Measurements from ENCODE around the gene CLIP2. TPM values are rescaled to one million over a fixed set of nuclear protein-coding genes. Genes with fewer than 3 reads are reported as not detected.
"Not testable (repeated sequence)": the region's sequence is repeated elsewhere in the genome, so short reads cannot be mapped to it uniquely, and the experiment has no call there.

The CLIP2 gene
- total RNA-seq, 1 donor from 2014 or later = 24.3 TPM

DNA sequence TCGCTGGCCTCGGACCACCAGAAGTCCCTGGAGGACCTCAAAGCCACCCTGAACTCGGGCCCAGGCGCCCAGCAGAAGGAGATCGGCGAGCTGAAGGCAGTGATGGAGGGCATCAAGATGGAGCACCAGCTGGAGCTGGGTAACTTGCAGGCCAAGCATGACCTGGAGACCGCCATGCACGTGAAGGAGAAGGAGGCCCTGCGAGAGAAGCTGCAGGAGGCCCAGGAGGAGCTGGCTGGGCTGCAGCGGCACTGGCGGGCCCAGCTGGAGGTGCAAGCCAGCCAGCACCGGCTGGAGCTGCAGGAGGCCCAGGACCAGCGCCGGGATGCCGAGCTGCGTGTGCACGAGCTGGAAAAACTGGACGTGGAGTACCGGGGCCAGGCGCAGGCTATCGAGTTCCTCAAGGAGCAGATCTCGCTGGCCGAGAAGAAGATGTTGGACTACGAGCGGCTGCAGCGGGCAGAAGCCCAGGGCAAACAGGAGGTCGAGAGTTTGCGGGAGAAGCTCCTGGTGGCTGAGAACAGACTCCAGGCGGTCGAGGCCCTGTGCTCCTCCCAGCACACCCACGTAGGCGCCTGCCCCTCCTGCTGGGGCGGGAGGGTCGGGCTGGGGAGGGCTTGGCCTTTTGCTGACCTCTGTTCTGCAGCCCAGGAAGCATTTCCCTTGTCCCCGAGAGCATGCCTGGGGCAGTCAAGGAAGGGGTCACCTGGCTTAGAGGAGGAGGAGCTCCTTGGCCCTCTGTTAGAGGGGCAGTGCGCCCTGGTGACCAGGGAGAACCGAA is 87.2 kb downstream of the CLIP2 start:
- H3K36me3 ChIP-seq = peaks cover 0 to 18% of the 10 kb centered on the region in 2 donors
- no peak overlapping the region for H3K4me3 ChIP-seq
- H3K27me3 ChIP-seq = no peaks in the 10 kb centered on the region
- peaks cover 15% of the 10 kb centered on the region for H3K4me1 ChIP-seq
- no peak overlapping the region for H3K27ac ChIP-seq
- DNase-seq (ENCODE audit: extremely low spot score in 2 of 2) = no peak
- intact Hi-C loops (cut with DNase I) = no loop called here
- TF ChIP-seq POLR2A (IDR thresholded peaks at IDR 0.05) (no peak), POLR2AphosphoS5 (IDR thresholded peaks at IDR 0.05; ENCODE audit: insufficient read depth in 1 of 2, low read depth in 1 of 2) (no peak)
- TF ChIP-seq, protein P1, sequence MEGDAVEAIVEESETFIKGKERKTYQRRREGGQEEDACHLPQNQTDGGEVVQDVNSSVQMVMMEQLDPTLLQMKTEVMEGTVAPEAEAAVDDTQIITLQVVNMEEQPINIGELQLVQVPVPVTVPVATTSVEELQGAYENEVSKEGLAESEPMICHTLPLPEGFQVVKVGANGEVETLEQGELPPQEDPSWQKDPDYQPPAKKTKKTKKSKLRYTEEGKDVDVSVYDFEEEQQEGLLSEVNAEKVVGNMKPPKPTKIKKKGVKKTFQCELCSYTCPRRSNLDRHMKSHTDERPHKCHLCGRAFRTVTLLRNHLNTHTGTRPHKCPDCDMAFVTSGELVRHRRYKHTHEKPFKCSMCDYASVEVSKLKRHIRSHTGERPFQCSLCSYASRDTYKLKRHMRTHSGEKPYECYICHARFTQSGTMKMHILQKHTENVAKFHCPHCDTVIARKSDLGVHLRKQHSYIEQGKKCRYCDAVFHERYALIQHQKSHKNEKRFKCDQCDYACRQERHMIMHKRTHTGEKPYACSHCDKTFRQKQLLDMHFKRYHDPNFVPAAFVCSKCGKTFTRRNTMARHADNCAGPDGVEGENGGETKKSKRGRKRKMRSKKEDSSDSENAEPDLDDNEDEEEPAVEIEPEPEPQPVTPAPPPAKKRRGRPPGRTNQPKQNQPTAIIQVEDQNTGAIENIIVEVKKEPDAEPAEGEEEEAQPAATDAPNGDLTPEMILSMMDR (IDR thresholded peaks at IDR 0.05) = no peak
- no peaks in the 10 kb centered on the region for H3K9me3 ChIP-seq

DNA sequence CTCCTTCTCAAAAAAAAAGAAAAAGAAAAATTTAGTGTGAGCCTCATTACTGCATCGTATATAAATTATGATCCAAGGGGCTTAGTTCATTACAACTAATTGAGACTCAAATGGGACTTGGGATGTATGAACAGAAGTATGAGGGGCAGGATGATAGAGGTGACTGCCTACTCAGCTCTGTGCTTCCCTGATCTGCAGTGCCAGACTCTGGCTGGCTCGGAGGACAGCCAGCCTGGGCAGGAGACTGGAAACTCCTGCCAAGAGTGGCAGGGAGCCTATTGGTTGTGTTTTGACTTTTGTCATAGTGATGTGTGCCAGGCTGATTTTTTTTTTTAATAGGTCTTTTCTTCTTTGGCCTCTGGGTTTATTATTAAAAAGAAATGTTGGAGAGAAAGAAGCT is 90.7 kb downstream of the CLIP2 start:
- DNase-seq (ENCODE audit: extremely low spot score in 2 of 2) = no peak
- peaks cover 0 to 18% of the 10 kb centered on the region in 2 donors for H3K36me3 ChIP-seq
- H3K27ac ChIP-seq = no peak overlapping the region
- H3K27me3 ChIP-seq = no peaks in the 10 kb centered on the region
- intact Hi-C loops (cut with DNase I) = no loop called here
- TF ChIP-seq POLR2AphosphoS5 (IDR thresholded peaks at IDR 0.05; ENCODE audit: insufficient read depth in 1 of 2, low read depth in 1 of 2) = no peak
- TF ChIP-seq, protein P1 (IDR thresholded peaks at IDR 0.05) = no peak
- TF ChIP-seq POLR2A (IDR thresholded peaks at IDR 0.05) = no peak
- H3K9me3 ChIP-seq = no peaks in the 10 kb centered on the region
- no peak overlapping the region for H3K4me3 ChIP-seq
- H3K4me1 ChIP-seq = no peaks in the 10 kb centered on the region

DNA sequence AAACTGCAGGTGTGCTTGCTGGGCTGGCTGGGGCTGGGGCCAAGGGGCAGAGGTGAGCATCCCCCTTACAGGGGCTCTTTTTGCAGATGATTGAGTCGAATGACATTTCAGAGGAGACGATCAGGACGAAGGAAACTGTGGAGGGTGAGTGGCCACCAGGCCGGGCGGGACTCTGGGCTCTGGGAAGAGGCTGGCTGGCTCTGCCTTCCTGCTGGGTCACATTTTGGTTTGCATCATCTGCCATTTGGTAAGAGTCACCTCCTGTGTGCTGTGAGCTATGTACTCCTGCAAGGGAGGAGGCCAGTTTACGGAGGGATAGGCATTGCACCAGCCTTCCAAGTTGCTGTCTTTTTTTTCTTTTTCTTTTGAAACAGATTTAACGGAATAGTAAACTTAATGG is 91.5 kb downstream of the CLIP2 start:
- Histone ChIP-seq H3K27me3 (no peaks in the 10 kb centered on the region), H3K9me3 (no peaks in the 10 kb centered on the region), H3K27ac (no peak overlapping the region), H3K4me1 (no peaks in the 10 kb centered on the region), H3K4me3 (no peak overlapping the region), H3K36me3 (peaks cover 0 to 18% of the 10 kb centered on the region in 2 donors)
- TF ChIP-seq, protein P1 (IDR thresholded peaks at IDR 0.05) = no peak
- TF ChIP-seq POLR2AphosphoS5 (IDR thresholded peaks at IDR 0.05; ENCODE audit: insufficient read depth in 1 of 2, low read depth in 1 of 2) (no peak), POLR2A (IDR thresholded peaks at IDR 0.05) (no peak)
- intact Hi-C loops (cut with DNase I) = no loop called here
- DNase-seq (ENCODE audit: extremely low spot score in 2 of 2) = no peak

DNA sequence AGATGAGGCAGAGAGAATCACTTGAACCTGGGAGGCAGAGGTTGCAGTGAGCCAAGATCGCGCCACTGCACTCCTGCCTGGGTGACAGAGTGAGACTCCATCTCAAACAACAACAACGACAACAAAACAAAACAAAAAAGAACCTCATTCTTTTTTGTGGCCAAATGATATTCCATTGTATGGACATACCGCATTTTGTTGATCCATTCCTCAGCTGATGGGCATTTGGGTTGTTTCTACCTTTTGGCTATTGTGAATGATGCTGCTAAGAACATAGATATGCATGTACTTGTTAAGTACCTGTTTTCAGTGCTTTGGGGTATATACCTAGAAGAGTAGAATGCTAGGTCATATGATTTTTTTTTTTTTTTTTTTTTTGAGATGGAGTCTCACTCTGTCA is 94.9 kb downstream of the CLIP2 start:
- H3K4me1 ChIP-seq; intact Hi-C loops (cut with DNase I); H3K9me3 ChIP-seq; DNase-seq (ENCODE audit: extremely low spot score in 2 of 2); H3K27me3 ChIP-seq; H3K27ac ChIP-seq; H3K4me3 ChIP-seq: not testable (repeated sequence)
- peaks cover 0 to 16% of the 10 kb centered on the region in 2 donors for H3K36me3 ChIP-seq

DNA sequence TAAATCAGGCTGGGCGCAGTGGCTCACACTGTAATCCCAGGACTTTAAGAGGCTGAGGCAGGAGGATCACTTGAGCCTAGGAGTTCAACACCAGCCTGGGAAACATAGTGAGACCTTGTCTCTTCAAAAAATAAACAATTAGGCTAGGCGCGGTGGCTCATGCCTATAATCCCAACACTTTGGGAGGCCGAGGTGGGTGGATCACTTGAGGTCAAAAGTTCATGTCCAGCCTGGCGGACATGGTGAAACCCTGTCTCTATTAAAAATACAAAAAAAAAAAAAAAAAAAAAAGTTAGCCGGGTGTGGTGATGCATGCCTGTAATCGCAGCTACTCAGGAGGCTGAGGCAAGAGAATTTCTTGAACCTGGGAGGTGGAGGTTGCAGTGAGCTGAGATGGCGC is 95.6 kb downstream of the CLIP2 start:
- peaks cover 0 to 18% of the 10 kb centered on the region in 2 donors for H3K36me3 ChIP-seq
- H3K27me3 ChIP-seq; intact Hi-C loops (cut with DNase I); H3K27ac ChIP-seq; H3K9me3 ChIP-seq; H3K4me1 ChIP-seq; H3K4me3 ChIP-seq; DNase-seq (ENCODE audit: extremely low spot score in 2 of 2): not testable (repeated sequence)

DNA sequence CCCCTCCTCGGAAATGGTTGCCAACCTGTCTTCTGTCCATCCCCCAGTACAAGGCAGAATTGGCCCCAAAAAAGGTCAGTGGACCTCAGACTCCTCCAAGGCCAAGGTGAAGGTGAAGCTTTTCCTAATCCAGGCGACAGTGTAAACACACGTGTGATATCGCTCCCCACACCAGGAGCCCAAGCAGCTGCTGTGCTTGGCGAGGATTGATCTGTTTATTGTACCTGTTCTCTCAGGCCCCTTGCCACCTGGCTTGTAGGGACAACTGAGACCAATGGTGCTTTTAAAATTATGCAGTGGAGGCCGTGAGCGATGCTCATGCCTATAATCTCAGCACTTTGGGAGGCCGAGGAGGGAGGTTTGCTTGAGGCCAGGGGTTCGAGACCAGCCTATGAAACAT is 98.4 kb downstream of the CLIP2 start:
- Histone ChIP-seq H3K4me3 (no peak overlapping the region), H3K27me3 (no peaks in the 10 kb centered on the region), H3K36me3 (peaks cover 0 to 18% of the 10 kb centered on the region in 2 donors), H3K4me1 (no peaks in the 10 kb centered on the region), H3K27ac (no peak overlapping the region), H3K9me3 (no peaks in the 10 kb centered on the region)
- no peak for DNase-seq (ENCODE audit: extremely low spot score in 2 of 2)
- no peak for TF ChIP-seq POLR2A (IDR thresholded peaks at IDR 0.05)
- no peak for TF ChIP-seq POLR2AphosphoS5 (IDR thresholded peaks at IDR 0.05; ENCODE audit: insufficient read depth in 1 of 2, low read depth in 1 of 2)
- intact Hi-C loops (cut with DNase I) = no loop called here

Measured in vagina (tissue), 2 donors.